Neural progenitor cell (in vitro differentiated cells): ENCODE results near the gene RASSF4. TPM values are rescaled to one million over a fixed set of nuclear protein-coding genes. Genes with fewer than 3 reads are reported as not detected.

Source experiments
- DNase-seq: peaks from one replicate; pipeline ENCODE4 v3.0.0-alpha.2; 2016; ENCODE audit warnings: low spot score
- H2AFZ ChIP-seq: fragments of 200-600 bp; sonication (generic); replicated peaks from 2 replicates; pipeline ENCODE4 v1.6.1; 2016; ENCODE audit warnings: antibody characterized with exemption
- H3F3A ChIP-seq: fragments of 200-600 bp; sonication (generic); 2 replicates; pipeline ENCODE4 v1.6.1; 2016; ENCODE audit warnings: antibody characterized with exemption, low read depth
- H3K27ac ChIP-seq: fragments of 200-600 bp; sonication (generic); 2 replicates; pipeline ENCODE4 v1.5.1; 2016; ENCODE audit warnings: mild to moderate bottlenecking
- H3K27me3 ChIP-seq: fragments of 200-600 bp; sonication (generic); 2 replicates; pipeline ENCODE4 v1.6.1; 2016; ENCODE audit warnings: mild to moderate bottlenecking, moderate library complexity
- H3K36me3 ChIP-seq: fragments of 200-600 bp; sonication (generic); 2 replicates; pipeline ENCODE4 v1.5.1; 2016
- H3K4me1 ChIP-seq: fragments of 200-600 bp; sonication (generic); 2 replicates; pipeline ENCODE4 v1.6.1; 2016; ENCODE audit warnings: mixed run types
- H3K4me2 ChIP-seq: fragments of 200-600 bp; sonication (generic); 2 replicates; pipeline ENCODE4 v1.6.1; 2016
- H3K4me3 ChIP-seq: fragments of 200-600 bp; sonication (generic); 2 replicates; pipeline ENCODE4 v1.5.1; 2016
- H3K79me2 ChIP-seq: fragments of 200-600 bp; sonication (generic); 2 replicates; pipeline ENCODE4 v1.6.1; 2016; ENCODE audit warnings: low read depth
- H3K9ac ChIP-seq: fragments of 200-600 bp; sonication (generic); 2 replicates; pipeline ENCODE4 v1.6.1; 2016
- H3K9me3 ChIP-seq: fragments of 200-600 bp; sonication (generic); 2 replicates; pipeline ENCODE4 v1.5.1; 2016; ENCODE audit warnings: low read depth
- H4K20me1 ChIP-seq: fragments of 200-600 bp; sonication (generic); 2 replicates; pipeline ENCODE4 v1.6.1; 2016; ENCODE audit warnings: low read depth
- H3K27ac Mint-ChIP-seq: 3 replicates; pipeline ENCODE4 v1.8.0; 2021; ENCODE audit warnings: mixed read lengths
- H3K27me3 Mint-ChIP-seq: 2 replicates; pipeline ENCODE4 v1.8.0; 2022; ENCODE audit warnings: low read depth, mild to moderate bottlenecking, inconsistent platforms, moderate library complexity, mixed read lengths; ENCODE audit not compliant: insufficient read depth
- H3K36me3 Mint-ChIP-seq: 3 replicates; pipeline ENCODE4 v1.8.0; 2021; ENCODE audit warnings: mixed read lengths
- H3K4me1 Mint-ChIP-seq: 3 replicates; pipeline ENCODE4 v1.8.0; 2021; ENCODE audit warnings: mixed read lengths
- H3K4me3 Mint-ChIP-seq: 3 replicates; pipeline ENCODE4 v1.8.0; 2021; ENCODE audit warnings: mild to moderate bottlenecking, moderate library complexity, mixed read lengths
- H3K9me3 Mint-ChIP-seq: 3 replicates; pipeline ENCODE4 v1.8.0; 2020; ENCODE audit warnings: mixed read lengths
- EZH2 ChIP-seq: fragments of 200-600 bp; sonication (generic); IDR thresholded peaks from 2 replicates; pipeline ENCODE4 v1.6.1; 2017; ENCODE audit warnings: antibody characterized with exemption, mild to moderate bottlenecking, moderate library complexity
- EZH2phosphoT487 ChIP-seq: fragments of 200-600 bp; sonication (generic); IDR thresholded peaks from 2 replicates; pipeline ENCODE4 v1.6.1; 2017; ENCODE audit warnings: antibody characterized with exemption
- total RNA-seq: library from RNA; depleted of rRNA; stranded (reverse); fragments of >200 nt; gene quantifications from 2 replicates; pipeline ENCODE4 v1.2.3, GENCODE V29; 2015; ENCODE audit warnings: low replicate concordance
- TF ChIP-seq, protein P1 (sequence below): fragments of 200-600 bp; sonication (generic); IDR thresholded peaks from 2 replicates; pipeline ENCODE4 v1.5.1; 2017; ENCODE audit warnings: antibody characterized with exemption, mild to moderate bottlenecking

The RASSF4 gene
- total RNA-seq, 1 donor from 2014 or later = 3.1 TPM

DNA sequence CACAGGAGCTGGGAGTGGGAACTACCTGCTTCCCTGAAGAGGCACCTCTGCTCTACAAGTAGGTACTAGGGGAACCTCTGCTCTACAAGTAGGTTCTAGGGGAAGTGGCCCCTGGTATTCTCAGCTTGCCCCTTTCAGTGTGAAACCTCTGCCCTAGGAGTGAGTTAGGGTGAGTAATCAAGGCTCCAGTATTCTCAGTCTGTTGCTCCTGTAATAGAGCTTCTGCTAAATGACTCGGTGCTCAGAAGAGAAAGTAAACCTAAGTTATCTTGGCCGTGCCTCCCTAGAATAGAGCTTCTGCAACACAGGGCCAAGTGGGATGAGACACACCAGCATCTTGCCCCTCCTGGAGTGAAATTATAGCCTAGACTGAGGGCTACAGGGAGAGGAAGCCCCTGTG is 13.4 kb upstream of the RASSF4 start:
- Histone ChIP-seq H3K27me3 (no peaks in the 10 kb centered on the region), H3F3A (no peaks in the 10 kb centered on the region), H3K9ac (no peak overlapping the region), H3K4me1 (no peaks in the 10 kb centered on the region), H4K20me1 (no peaks in the 10 kb centered on the region), H3K9me3 (peaks cover 8% of the 10 kb centered on the region), H3K4me3 (no peak overlapping the region), H3K79me2 (no peaks in the 10 kb centered on the region), H3K36me3 (no peaks in the 10 kb centered on the region), H3K27ac (no peak overlapping the region), H3K4me2 (no peak overlapping the region), H2AFZ (no peak overlapping the region)
- peaks cover 8% of the 10 kb centered on the region for H3K4me1 Mint-ChIP-seq
- DNase-seq = no peak
- no peak overlapping the region for H3K4me3 Mint-ChIP-seq
- H3K36me3 Mint-ChIP-seq = no peaks in the 10 kb centered on the region
- no peak overlapping the region for H3K27ac Mint-ChIP-seq
- TF ChIP-seq EZH2 (no peak), EZH2phosphoT487 (no peak)
- TF ChIP-seq, protein P1, sequence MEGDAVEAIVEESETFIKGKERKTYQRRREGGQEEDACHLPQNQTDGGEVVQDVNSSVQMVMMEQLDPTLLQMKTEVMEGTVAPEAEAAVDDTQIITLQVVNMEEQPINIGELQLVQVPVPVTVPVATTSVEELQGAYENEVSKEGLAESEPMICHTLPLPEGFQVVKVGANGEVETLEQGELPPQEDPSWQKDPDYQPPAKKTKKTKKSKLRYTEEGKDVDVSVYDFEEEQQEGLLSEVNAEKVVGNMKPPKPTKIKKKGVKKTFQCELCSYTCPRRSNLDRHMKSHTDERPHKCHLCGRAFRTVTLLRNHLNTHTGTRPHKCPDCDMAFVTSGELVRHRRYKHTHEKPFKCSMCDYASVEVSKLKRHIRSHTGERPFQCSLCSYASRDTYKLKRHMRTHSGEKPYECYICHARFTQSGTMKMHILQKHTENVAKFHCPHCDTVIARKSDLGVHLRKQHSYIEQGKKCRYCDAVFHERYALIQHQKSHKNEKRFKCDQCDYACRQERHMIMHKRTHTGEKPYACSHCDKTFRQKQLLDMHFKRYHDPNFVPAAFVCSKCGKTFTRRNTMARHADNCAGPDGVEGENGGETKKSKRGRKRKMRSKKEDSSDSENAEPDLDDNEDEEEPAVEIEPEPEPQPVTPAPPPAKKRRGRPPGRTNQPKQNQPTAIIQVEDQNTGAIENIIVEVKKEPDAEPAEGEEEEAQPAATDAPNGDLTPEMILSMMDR = no peak
- H3K27me3 Mint-ChIP-seq = peaks cover 5% of the 10 kb centered on the region
- H3K9me3 Mint-ChIP-seq = peaks cover 10% of the 10 kb centered on the region

DNA sequence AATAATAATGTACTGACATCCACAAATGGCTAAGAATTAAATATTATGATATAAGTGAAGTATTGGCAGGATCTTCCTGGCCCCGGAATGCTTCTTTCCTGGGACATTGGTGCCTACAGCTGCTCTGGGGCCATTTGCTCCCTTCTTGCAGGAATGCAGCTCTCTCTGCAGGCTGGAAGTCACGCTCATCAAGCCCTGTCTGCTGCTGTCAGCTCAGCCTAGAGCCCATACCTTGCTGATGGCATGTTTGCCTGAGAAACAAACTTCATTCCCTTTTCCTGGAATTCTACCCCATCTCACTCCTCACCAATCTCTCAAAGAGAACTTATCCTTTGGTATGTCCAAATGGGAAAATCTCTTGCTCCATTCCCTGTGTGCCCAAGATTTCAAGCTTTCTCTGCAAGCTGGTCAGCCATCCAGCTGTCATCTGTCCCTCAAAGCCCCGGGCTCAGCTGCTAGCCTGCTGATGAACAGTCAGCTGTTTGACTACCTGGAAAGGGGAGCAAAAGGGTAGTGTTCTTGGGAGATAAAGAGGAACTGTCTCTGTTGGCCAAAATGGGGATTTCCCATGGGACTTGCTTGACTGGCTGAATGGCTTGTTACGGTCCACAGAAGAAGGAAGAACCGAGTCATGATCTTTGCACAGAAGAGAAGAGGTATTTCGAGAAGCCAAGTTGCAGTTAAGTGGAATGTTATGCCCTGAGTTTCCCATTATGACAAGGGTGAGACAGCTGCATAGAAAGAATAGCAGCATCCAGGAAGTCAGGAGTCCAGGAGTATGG is 12.0 kb upstream of the RASSF4 start:
- Mint-ChIP-seq H3K27me3 (peaks cover 5% of the 10 kb centered on the region), H3K9me3 (peaks cover 10% of the 10 kb centered on the region), H3K4me1 (peaks cover 14% of the 10 kb centered on the region), H3K4me3 (peak overlapping the region; percentile 1), H3K27ac (no peak overlapping the region), H3K36me3 (no peaks in the 10 kb centered on the region)
- H3K4me1 ChIP-seq = no peaks in the 10 kb centered on the region
- H3K4me3 ChIP-seq = no peak overlapping the region
- no peak overlapping the region for H2AFZ ChIP-seq
- H3K9ac ChIP-seq = no peak overlapping the region
- no peak overlapping the region for H3K27ac ChIP-seq
- no peaks in the 10 kb centered on the region for H3K36me3 ChIP-seq
- H3K27me3 ChIP-seq = no peaks in the 10 kb centered on the region
- H3F3A ChIP-seq = no peaks in the 10 kb centered on the region
- H3K4me2 ChIP-seq = no peak overlapping the region
- H3K9me3 ChIP-seq = peaks cover 8% of the 10 kb centered on the region
- no peaks in the 10 kb centered on the region for H4K20me1 ChIP-seq
- DNase-seq = no peak
- no peaks in the 10 kb centered on the region for H3K79me2 ChIP-seq
- TF ChIP-seq, protein P1 = no peak
- TF ChIP-seq EZH2 = no peak

DNA sequence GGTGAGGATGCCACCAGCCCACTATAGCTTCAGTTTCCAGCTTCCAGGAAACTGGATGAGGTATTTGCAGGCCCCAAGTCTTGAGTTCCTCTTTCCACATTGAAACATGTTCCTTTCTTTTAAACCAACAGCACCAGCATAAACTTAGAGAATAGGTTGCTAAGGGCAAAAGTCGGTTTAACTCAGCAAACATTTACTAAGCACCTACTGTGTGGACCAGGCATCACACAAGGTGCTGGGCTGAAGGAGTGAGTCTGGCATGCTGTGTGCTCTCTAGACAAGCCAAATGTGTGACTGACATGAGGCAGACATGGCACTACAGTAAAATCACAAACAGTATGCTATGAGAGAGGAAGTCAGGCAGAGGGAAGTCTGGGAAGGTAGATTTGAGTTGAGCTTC is 11.0 kb upstream of the RASSF4 start:
- H3K79me2 ChIP-seq = no peaks in the 10 kb centered on the region
- H3K4me3 Mint-ChIP-seq = no peak overlapping the region

More for the DNA sequence above, 11.0 kb upstream of the RASSF4 start:
- peaks cover 5% of the 10 kb centered on the region for H3K27me3 Mint-ChIP-seq
- Histone ChIP-seq H3K4me2 (no peak overlapping the region), H2AFZ (no peak overlapping the region), H3K27ac (no peak overlapping the region), H3K4me3 (no peak overlapping the region), H3K36me3 (no peaks in the 10 kb centered on the region), H4K20me1 (no peaks in the 10 kb centered on the region), H3K27me3 (no peaks in the 10 kb centered on the region), H3F3A (no peaks in the 10 kb centered on the region), H3K9ac (no peak overlapping the region), H3K9me3 (peaks cover 8% of the 10 kb centered on the region), H3K4me1 (no peaks in the 10 kb centered on the region)
- peaks cover 10% of the 10 kb centered on the region for H3K9me3 Mint-ChIP-seq
- peaks cover 25% of the 10 kb centered on the region for H3K4me1 Mint-ChIP-seq
- H3K27ac Mint-ChIP-seq = no peak overlapping the region
- TF ChIP-seq, protein P1 = no peak
- TF ChIP-seq EZH2phosphoT487 = no peak
- TF ChIP-seq EZH2 = no peak
- H3K36me3 Mint-ChIP-seq = no peaks in the 10 kb centered on the region
- DNase-seq = no peak
